H1 (cell line): Measurements from ENCODE around the gene TTC34. TPM values are rescaled to one million over a fixed set of nuclear protein-coding genes. Genes with fewer than 3 reads are reported as not detected.

Experiments
- CTCF ChIA-PET: fragments of 300-600 bp; sonication (Branson Sonifier 250); formaldehyde crosslinking; loops from one replicate; lab custom pipeline; 2021; ENCODE audit not compliant: partially characterized antibody; lab: Charles Lee
- POLR2A ChIA-PET: fragments of 300-600 bp; sonication (Branson Sonifier 250); formaldehyde crosslinking; loops from one replicate; lab custom pipeline; 2021; ENCODE audit warnings: inconsistent platforms; ENCODE audit not compliant: partially characterized antibody; lab: Charles Lee
- DNase-seq, 2 experiments: peaks; one replicate each; pipeline versions ENCODE4 v3.0.0 to v3.0.0-alpha.2; 2010 to 2022; ENCODE audit warnings: low spot score in 2 of 2, low read depth in 1 of 2, mixed read lengths in 1 of 2
- FAIRE-seq: peaks from 2 replicates; lab custom pipeline; 2011; peaks lifted over from hg19 to GRCh38; lab: Jason Lieb, UNC
- H2AFZ ChIP-seq: 2 replicates; pipeline ENCODE4 v1.8.1; 2012; ENCODE audit warnings: low read length, inconsistent platforms
- H2AK5ac ChIP-seq: 2 replicates; pipeline ENCODE4 v1.6.1; 2013; ENCODE audit warnings: low read depth, low read length
- H2BK120ac ChIP-seq: replicated peaks from 2 replicates; pipeline ENCODE3; 2013; ENCODE audit warnings: low read depth, low read length, inconsistent platforms
- H2BK12ac ChIP-seq: 2 replicates; pipeline ENCODE4 v1.6.1; 2013; ENCODE audit warnings: low read depth, low read length
- H2BK15ac ChIP-seq: 2 replicates; pipeline ENCODE4 v1.6.1; 2013; ENCODE audit warnings: low read length
- H2BK20ac ChIP-seq: 2 replicates; pipeline ENCODE4 v1.6.1; 2013; ENCODE audit warnings: low read length
- H2BK5ac ChIP-seq: 2 replicates; pipeline ENCODE4 v1.6.1; 2013; ENCODE audit warnings: low read depth, low read length
- H3K14ac ChIP-seq: 2 replicates; pipeline ENCODE4 v1.6.1; 2013; ENCODE audit warnings: inconsistent platforms; ENCODE audit not compliant: insufficient read length
- H3K18ac ChIP-seq: 2 replicates; pipeline ENCODE4 v1.6.1; 2013; ENCODE audit warnings: low read length; ENCODE audit errors: extremely low read depth
- H3K23ac ChIP-seq: 2 replicates; pipeline ENCODE4 v1.6.1; 2013; ENCODE audit warnings: inconsistent platforms; ENCODE audit not compliant: insufficient read length
- H3K23me2 ChIP-seq: 2 replicates; pipeline ENCODE4 v1.6.1; 2013; ENCODE audit warnings: low read depth, low read length
- H3K27ac ChIP-seq: 2 replicates; pipeline ENCODE4 v1.6.1; 2011; ENCODE audit warnings: low read depth, low read length, inconsistent platforms
- H3K27me3 ChIP-seq, 4 experiments: replicated peaks in 1 of 4; 1 replicate in 1 of 4; 2 replicates in 3 of 4; pipeline versions ENCODE4 v1.6.1 to v1.8.1; 2011 to 2013; ENCODE audit warnings: low read length in 3 of 4, mild to moderate bottlenecking in 3 of 4, inconsistent platforms in 2 of 4, mixed read lengths in 2 of 4, moderate library complexity in 1 of 4; ENCODE audit not compliant: control insufficient read depth in 3 of 4, insufficient read depth in 3 of 4; ENCODE audit errors: extremely low read depth in 1 of 4
- H3K36me3 ChIP-seq, 4 experiments: 2 replicates each; pipeline versions ENCODE4 v1.6.1 to v1.8.1; 2011 to 2013; ENCODE audit warnings: mild to moderate bottlenecking in 4 of 4, low read length in 3 of 4, moderate library complexity in 2 of 4, control low read depth in 1 of 4, inconsistent platforms in 1 of 4; ENCODE audit not compliant: insufficient read depth in 4 of 4, control insufficient read depth in 2 of 4
- H3K4ac ChIP-seq: replicated peaks from 2 replicates; pipeline ENCODE3; 2013; ENCODE audit warnings: low read length, low read depth, mixed read lengths, inconsistent platforms; ENCODE audit not compliant: insufficient read length
- H3K4me1 ChIP-seq, 4 experiments: replicated peaks in 1 of 4; 1 replicate in 1 of 4; 2 replicates in 3 of 4; pipeline versions ENCODE4 v1.6.1 to v1.8.1; 2011 to 2013; ENCODE audit warnings: low read length in 3 of 4, inconsistent platforms in 2 of 4, mixed read lengths in 1 of 4; ENCODE audit not compliant: insufficient read depth in 4 of 4, control insufficient read depth in 3 of 4
- H3K4me2 ChIP-seq, 2 experiments: 2 replicates each; pipeline versions ENCODE4 v1.6.1 to v1.8.1; 2011 to 2013; ENCODE audit warnings: low read depth in 2 of 2, low read length in 2 of 2, control low read depth in 1 of 2, inconsistent platforms in 1 of 2, mild to moderate bottlenecking in 1 of 2; ENCODE audit not compliant: insufficient read depth in 1 of 2
- H3K4me3 ChIP-seq, 4 experiments: fragments of 200-600, 300-600 bp in 1 of 4; sonication (generic), shearing (Covaris generic), sonication (Bioruptor Twin) in 1 of 4; 2 replicates each; pipeline versions ENCODE4 v1.5.1 to v1.8.1; 2011 to 2016; ENCODE audit warnings: low read length in 4 of 4, low read depth in 3 of 4, control low read depth in 2 of 4, inconsistent platforms in 2 of 4, mild to moderate bottlenecking in 2 of 4, mixed read lengths in 1 of 4, moderate library complexity in 1 of 4; ENCODE audit not compliant: insufficient read depth in 2 of 4; ENCODE audit errors: extremely low read depth in 1 of 4
- H3K56ac ChIP-seq: replicated peaks from 2 replicates; pipeline ENCODE3; 2013; ENCODE audit warnings: low read depth, mild to moderate bottlenecking, mixed read lengths, low read length, inconsistent platforms; ENCODE audit not compliant: insufficient read length
- H3K79me1 ChIP-seq: 2 replicates; pipeline ENCODE4 v1.6.1; 2013; ENCODE audit warnings: low read depth, low read length, control low read depth
- H3K79me2 ChIP-seq, 2 experiments: 2 replicates each; pipeline versions ENCODE4 v1.6.1 to v1.8.1; 2012 to 2013; ENCODE audit warnings: low read length in 2 of 2, mild to moderate bottlenecking in 2 of 2, inconsistent platforms in 1 of 2; ENCODE audit not compliant: insufficient read depth in 2 of 2, control insufficient read depth in 1 of 2
- H3K9ac ChIP-seq, 4 experiments: replicated peaks in 1 of 4; 1 replicate in 1 of 4; 2 replicates in 3 of 4; pipeline versions ENCODE4 v1.6.1 to v1.8.1; 2011 to 2013; ENCODE audit warnings: low read depth in 3 of 4, low read length in 3 of 4, control low read depth in 2 of 4, mild to moderate bottlenecking in 2 of 4, moderate library complexity in 2 of 4, inconsistent platforms in 1 of 4; ENCODE audit errors: extremely low read depth in 1 of 4
- H3K9me3 ChIP-seq, 2 experiments: 2 replicates each; pipeline versions ENCODE4 v1.6.1 to v1.8.1; 2012 to 2013; ENCODE audit warnings: mild to moderate bottlenecking in 2 of 2, moderate library complexity in 2 of 2, control low read depth in 1 of 2, inconsistent platforms in 1 of 2, low read depth in 1 of 2, low read length in 1 of 2, mixed read lengths in 1 of 2; ENCODE audit not compliant: insufficient read depth in 2 of 2
- H4K20me1 ChIP-seq, 2 experiments: replicated peaks in 1 of 2; 2 replicates each; pipeline versions ENCODE3 to v1.8.1; 2011 to 2013; ENCODE audit warnings: inconsistent platforms in 2 of 2, low read length in 2 of 2, mild to moderate bottlenecking in 1 of 2; ENCODE audit not compliant: insufficient read depth in 2 of 2, control insufficient read depth in 1 of 2
- H4K5ac ChIP-seq: 2 replicates; pipeline ENCODE4 v1.6.1; 2013; ENCODE audit warnings: low read length, low read depth, mixed read lengths, inconsistent platforms; ENCODE audit not compliant: insufficient read length
- H4K8ac ChIP-seq: 2 replicates; pipeline ENCODE4 v1.8.0; 2013; ENCODE audit warnings: mild to moderate bottlenecking, moderate library complexity, low read length, inconsistent platforms; ENCODE audit not compliant: insufficient read depth; ENCODE audit errors: extremely low read depth
- H4K91ac ChIP-seq: replicated peaks from 2 replicates; pipeline ENCODE3; 2013; ENCODE audit warnings: low read length, mixed read lengths, inconsistent platforms; ENCODE audit not compliant: insufficient read length
- BCL11A ChIP-seq, 2 experiments: IDR thresholded peaks; one replicate each; pipeline ENCODE4 v1.6.1; 2011; ENCODE audit warnings: low read depth in 2 of 2, low read length in 2 of 2, mild to moderate bottlenecking in 2 of 2
- CBX5 ChIP-seq: fragments of 300-800, 300-1000 bp; sonication (generic); IDR thresholded peaks from 2 replicates; pipeline ENCODE4 v1.7.1; 2016; ENCODE audit warnings: antibody characterized with exemption, low read length, low read depth
- CHD2 ChIP-seq: IDR thresholded peaks from 2 replicates; pipeline ENCODE4 v1.6.1; 2012; ENCODE audit warnings: low read length, improper control_type of control experiment
- CTBP2 ChIP-seq: IDR thresholded peaks from 2 replicates; pipeline ENCODE4 v1.7.0; 2011; ENCODE audit warnings: borderline replicate concordance, mild to moderate bottlenecking, moderate library complexity, mixed read lengths, low read length; ENCODE audit not compliant: insufficient read depth, insufficient read length
- HDAC2 ChIP-seq, 2 experiments: fragments of 300-600 bp in 1 of 2; sonication (generic) in 1 of 2; IDR thresholded peaks; 2 replicates each; pipeline ENCODE4 v1.6.1; 2011 to 2012; ENCODE audit warnings: low read depth in 2 of 2, low read length in 2 of 2, mild to moderate bottlenecking in 2 of 2, moderate library complexity in 2 of 2, borderline replicate concordance in 1 of 2, inconsistent platforms in 1 of 2
- JUN ChIP-seq: IDR thresholded peaks from 2 replicates; pipeline ENCODE4 v1.6.1; 2011; ENCODE audit warnings: low read depth, mild to moderate bottlenecking, improper control_type of control experiment, low read length
- POLR2A ChIP-seq, 2 experiments: IDR thresholded peaks; 1 replicate in 1 of 2; 2 replicates in 1 of 2; pipeline ENCODE4 v1.6.1; 2011; ENCODE audit warnings: low read depth in 2 of 2, low read length in 2 of 2, mild to moderate bottlenecking in 2 of 2; ENCODE audit errors: control extremely low read depth in 1 of 2
- POU5F1 ChIP-seq: IDR thresholded peaks from 2 replicates; pipeline ENCODE4 v1.6.1; 2011; ENCODE audit warnings: low read depth, mild to moderate bottlenecking, low read length, moderate library complexity
- SP1 ChIP-seq: IDR thresholded peaks from 2 replicates; pipeline ENCODE4 v1.6.1; 2011; ENCODE audit warnings: low read depth, low read length
- WGBS, 2 experiments: shearing (Covaris generic) in 1 of 2; methylation state at CpG; one replicate each; pipeline versions ENCODE4 v1.1.6 to v1.1.7; 2013 to 2015; ENCODE audit warnings: low lambda C conversion rate in 2 of 2, mixed read lengths in 2 of 2, inconsistent platforms in 1 of 2, low coverage in 1 of 2, missing lambda C conversion rate in 1 of 2; ENCODE audit not compliant: insufficient replicate concordance in 2 of 2, insufficient coverage in 1 of 2, insufficient read length in 1 of 2; ENCODE audit errors: extremely low coverage in 1 of 2, missing lambda C conversion rate in 1 of 2; 5-methylcytosine and 5-hydroxymethylcytosine counted together
- polyA plus RNA-seq, 7 experiments: library from polyadenylated mRNA; depleted of rRNA in 3 of 7; stranded (reverse) in 5 of 7; unstranded in 2 of 7; fragments of >200 nt in 5 of 7; fragments of 200-250 nt in 2 of 7; gene quantifications; 1 replicate in 5 of 7; 2 replicates in 1 of 7; 4 replicates in 1 of 7; pipeline versions ENCODE4 v1.2.1 to v1.2.3, GENCODE V29; 2011 to 2013; ENCODE audit warnings: missing spikeins in 2 of 7, mixed read lengths in 2 of 7
- total RNA-seq: library from RNA; stranded (reverse); fragmentation: NEBNext Ultra II Directional; extraction: Animal tissue kit (Norgen Biotek cat#: 25700); gene quantifications from 2 replicates; pipeline ENCODE4 v1.2.1, GENCODE V29; 2021

Gene TTC34
- total and polyA plus RNA-seq, 2 of the 8 experiments (the other 6 are each of a cell fraction or from before 2014, with no cell fraction given) = 0.23 to 0.50 TPM

GRCh38 chr1:2821373-2821955 is 20.0 kb upstream of the TTC34 start:
- Histone ChIP-seq H4K20me1 (no peaks in the 10 kb centered on the region), H3K9ac (no peak overlapping the region), H3K56ac (no peak overlapping the region), H4K8ac (no peak overlapping the region), H3K23me2 (no peaks in the 10 kb centered on the region), H4K5ac (no peak overlapping the region), H3K4me1 (no peaks in the 10 kb centered on the region), H3K27me3 (no peaks in the 10 kb centered on the region), H4K91ac (no peak overlapping the region), H2BK15ac (no peak overlapping the region), H3K4me3 (no peak overlapping the region), H3K14ac (no peak overlapping the region), H3K79me2 (no peaks in the 10 kb centered on the region), H2BK120ac (no peak overlapping the region), H2BK20ac (no peak overlapping the region), H2BK5ac (no peak overlapping the region), H3K23ac (no peak overlapping the region), H2BK12ac (no peak overlapping the region), H2AK5ac (no peak overlapping the region), H3K4ac (no peak overlapping the region), H3K9me3 (peaks cover 85 to 100% of the 10 kb centered on the region in 2 experiments), H3K4me2 (no peak overlapping the region), H3K36me3 (no peaks in the 10 kb centered on the region; a peak in 1 of 8 replicates), H3K27ac (no peak overlapping the region), H3K18ac (no peak overlapping the region), H3K79me1 (no peaks in the 10 kb centered on the region), H2AFZ (no peak overlapping the region)
- POLR2A ChIA-PET = no interaction called here
- DNase-seq = no peak
- CTCF ChIA-PET = no interaction called here
- WGBS, 2 experiments = 88% methylated on average over 8 of the region's 17 CpGs; no CpG with 5 or more reads in 1 of the 2 experiments
- no peak for FAIRE-seq
- TF ChIP-seq HDAC2 (IDR thresholded peaks at IDR 0.05; ENCODE audit: borderline replicate concordance in 1 of 2, low read depth in 2 of 2, low read length in 2 of 2) = no peak
- no peak for TF ChIP-seq POU5F1
- no peak for TF ChIP-seq POLR2A (IDR thresholded peaks at IDR 0.05; ENCODE audit: control extremely low read depth in 1 of 2, low read depth in 2 of 2, low read length in 2 of 2)
- TF ChIP-seq BCL11A (IDR thresholded peaks at IDR 0.05; ENCODE audit: low read depth in 2 of 2, low read length in 2 of 2) = no peak
- no peak for TF ChIP-seq CBX5
- TF ChIP-seq CTBP2 = no peak
- no peak for TF ChIP-seq CHD2
- no peak for TF ChIP-seq SP1
- TF ChIP-seq JUN = no peak
